SK-N-SH (cell line): Measurements from ENCODE around the gene LSM5. TPM values are rescaled to one million over a fixed set of nuclear protein-coding genes. Genes with fewer than 3 reads are reported as not detected.

Source experiments
- CTCF ChIA-PET: fragments of 300-600, 350-600 bp; formaldehyde crosslinking; extraction: SDS; loops from one replicate; lab custom pipeline; 2021; lab: Yijun Ruan, JAX
- POLR2A ChIA-PET: fragments of 350-600 bp; sonication (Branson Sonifier 250); formaldehyde crosslinking; extraction: SDS; loops from one replicate; lab custom pipeline; 2020; ENCODE audit warnings: antibody characterized with exemption, inconsistent platforms; lab: Yijun Ruan, JAX
- DNase-seq: peaks from one replicate; pipeline ENCODE4 v3.0.0; 2012
- H2AFZ ChIP-seq: fragments of 200-600 bp; sonication (generic); 2 replicates; pipeline ENCODE4 v1.8.1; 2016; ENCODE audit warnings: antibody characterized with exemption, mild to moderate bottlenecking, low read depth
- H3F3A ChIP-seq: fragments of 200-600 bp; sonication (generic); replicated peaks from 2 replicates; pipeline ENCODE3; 2016; ENCODE audit warnings: antibody characterized with exemption, mild to moderate bottlenecking; ENCODE audit not compliant: insufficient read depth
- H3K27ac ChIP-seq, 2 experiments: fragments of 200-500 bp in 1 of 2; fragments of 200-600 bp in 1 of 2; sonication (Bioruptor generic) in 1 of 2; sonication (generic), shearing (Covaris generic) in 1 of 2; 2 replicates each; pipeline versions ENCODE4 v1.5.1 to v1.6.1; 2014 to 2016; ENCODE audit warnings: low read depth in 2 of 2, inconsistent platforms in 1 of 2, low read length in 1 of 2, mild to moderate bottlenecking in 1 of 2, mixed read lengths in 1 of 2
- H3K27me3 ChIP-seq: fragments of 200-600 bp; sonication (generic), shearing (Covaris generic); 2 replicates; pipeline ENCODE4 v1.6.1; 2016; ENCODE audit warnings: mixed run types; ENCODE audit not compliant: insufficient read depth
- H3K36me3 ChIP-seq, 2 experiments: fragments of 200-500 bp in 1 of 2; fragments of 200-600 bp in 1 of 2; sonication (Bioruptor generic) in 1 of 2; sonication (generic) in 1 of 2; replicated peaks in 1 of 2; 2 replicates each; pipeline versions ENCODE3 to v1.5.1; 2014 to 2016; ENCODE audit warnings: low read length in 1 of 2, mild to moderate bottlenecking in 1 of 2; ENCODE audit not compliant: insufficient read depth in 2 of 2, control insufficient read depth in 1 of 2
- H3K4me1 ChIP-seq, 2 experiments: fragments of 200-500 bp in 1 of 2; fragments of 200-600 bp in 1 of 2; sonication (Bioruptor generic) in 1 of 2; sonication (generic), shearing (Covaris generic) in 1 of 2; 2 replicates each; pipeline versions ENCODE4 v1.5.1 to v1.6.1; 2014 to 2016; ENCODE audit warnings: low read depth in 1 of 2, low read length in 1 of 2, mixed run types in 1 of 2; ENCODE audit not compliant: insufficient read depth in 2 of 2, control insufficient read depth in 1 of 2
- H3K4me2 ChIP-seq: fragments of 200-600 bp; sonication (generic), shearing (Covaris generic); 2 replicates; pipeline ENCODE4 v1.6.1; 2017; ENCODE audit warnings: mixed run types
- H3K4me3 ChIP-seq, 2 experiments: fragments of 200-500 bp in 1 of 2; fragments of 200-600 bp in 1 of 2; sonication (Bioruptor generic) in 1 of 2; sonication (generic), shearing (Covaris generic) in 1 of 2; 2 replicates each; pipeline versions ENCODE4 v1.5.1 to v1.8.1; 2014 to 2016; ENCODE audit warnings: low read depth in 2 of 2, inconsistent platforms in 1 of 2, low read length in 1 of 2, mild to moderate bottlenecking in 1 of 2, mixed read lengths in 1 of 2, moderate library complexity in 1 of 2
- H3K79me2 ChIP-seq: fragments of 200-600 bp; sonication (generic); 2 replicates; pipeline ENCODE4 v1.8.1; 2017; ENCODE audit warnings: mild to moderate bottlenecking; ENCODE audit not compliant: insufficient read depth
- H3K9ac ChIP-seq: fragments of 200-600 bp; sonication (generic); 2 replicates; pipeline ENCODE4 v1.6.1; 2017; ENCODE audit warnings: mixed run types
- H3K9me2 ChIP-seq: fragments of 200-600 bp; sonication (generic); 2 replicates; pipeline ENCODE4 v1.6.1; 2017; ENCODE audit warnings: mixed run types
- H3K9me3 ChIP-seq: fragments of 200-600 bp; sonication (generic); 2 replicates; pipeline ENCODE4 v1.6.1; 2017; ENCODE audit warnings: mixed run types, mild to moderate bottlenecking, moderate library complexity
- H4K20me1 ChIP-seq: fragments of 200-600 bp; sonication (generic); 2 replicates; pipeline ENCODE4 v1.6.1; 2017; ENCODE audit warnings: mild to moderate bottlenecking, mixed run types; ENCODE audit not compliant: insufficient read depth
- ELF1 ChIP-seq: IDR thresholded peaks from 2 replicates; pipeline ENCODE4 v1.4.0; 2012
- EZH2phosphoT487 ChIP-seq: fragments of 200-600 bp; sonication (generic); IDR thresholded peaks from 2 replicates; pipeline ENCODE4 v1.6.1; 2017; ENCODE audit warnings: low read depth, mixed run types, mild to moderate bottlenecking, antibody characterized with exemption, moderate library complexity, borderline replicate concordance
- FOSL2 ChIP-seq: IDR thresholded peaks from 2 replicates; pipeline ENCODE4 v1.4.0; 2012; ENCODE audit warnings: low read depth, mild to moderate bottlenecking, moderate library complexity, borderline replicate concordance
- GABPA ChIP-seq: IDR thresholded peaks from 2 replicates; pipeline ENCODE4 v1.4.0; 2012; ENCODE audit warnings: low read depth, mild to moderate bottlenecking
- MAX ChIP-seq: IDR thresholded peaks from 2 replicates; pipeline ENCODE4 v1.4.0; 2012; ENCODE audit warnings: low read depth
- MEF2A ChIP-seq: IDR thresholded peaks from 2 replicates; pipeline ENCODE4 v1.4.0; 2012; ENCODE audit warnings: low read depth, borderline replicate concordance
- MXI1 ChIP-seq: IDR thresholded peaks from 2 replicates; pipeline ENCODE4 v1.6.1; 2012; ENCODE audit warnings: mild to moderate bottlenecking, low read depth, low read length, improper control_type of control experiment
- POLR2AphosphoS5 ChIP-seq: IDR thresholded peaks from 2 replicates; pipeline ENCODE4 v1.6.1; 2012; ENCODE audit warnings: low read depth, low read length
- RAD21 ChIP-seq: IDR thresholded peaks from 2 replicates; pipeline ENCODE4 v1.6.1; 2012; ENCODE audit warnings: mild to moderate bottlenecking, low read length
- RCOR1 ChIP-seq: fragments of 150-350 bp; IDR thresholded peaks from 2 replicates; pipeline ENCODE4 v1.6.1; 2017; ENCODE audit warnings: antibody characterized with exemption, low read length
- RXRA ChIP-seq: IDR thresholded peaks from 2 replicates; pipeline ENCODE4 v1.4.0; 2012; ENCODE audit warnings: low read depth, mild to moderate bottlenecking, borderline replicate concordance
- TAF1 ChIP-seq: IDR thresholded peaks from 2 replicates; pipeline ENCODE4 v1.6.1; 2012; ENCODE audit warnings: low read depth, mild to moderate bottlenecking, low read length, moderate library complexity, borderline replicate concordance
- TCF12 ChIP-seq: IDR thresholded peaks from 2 replicates; pipeline ENCODE4 v1.4.0; 2012
- USF2 ChIP-seq: fragments of 150-350 bp; IDR thresholded peaks from 2 replicates; pipeline ENCODE4 v1.6.1; 2017; ENCODE audit warnings: antibody characterized with exemption, low read length, low read depth, borderline replicate concordance
- YY1 ChIP-seq: IDR thresholded peaks from 2 replicates; pipeline ENCODE4 v1.4.0; 2012; ENCODE audit warnings: low read depth, mild to moderate bottlenecking
- ZBTB33 ChIP-seq: IDR thresholded peaks from 2 replicates; pipeline ENCODE4 v1.4.0; 2012; ENCODE audit warnings: low read depth, borderline replicate concordance
- WGBS: methylation state at CpG from one replicate; pipeline ENCODE4 v1.1.6; 2017; ENCODE audit warnings: low lambda C conversion rate; 5-methylcytosine and 5-hydroxymethylcytosine counted together
- polyA plus RNA-seq, 3 experiments: library from polyadenylated mRNA; depleted of rRNA; stranded (reverse); fragments of >200 nt; gene quantifications; 2 replicates each; pipeline ENCODE4 v1.2.3, GENCODE V29; 2012

The LSM5 gene
- polyA plus RNA-seq, 1 of the 3 experiments (the other 2 are of a cell fraction) = 21.2 TPM

GRCh38 chr7:32536016-32536415, 45.8 kb upstream of the LSM5 start:
- Histone ChIP-seq H3K4me3 (no peak overlapping the region), H3K4me2 (no peak overlapping the region), H3K27ac (0 out of 4 replicates have a peak overlapping the region, but pooled peaks of 1 of the 2 experiments have one; percentile 23), H3K79me2 (peaks cover 74% of the 10 kb centered on the region), H3K9me2 (no peaks in the 10 kb centered on the region), H2AFZ (no peak overlapping the region), H3K9me3 (no peaks in the 10 kb centered on the region), H4K20me1 (peaks cover 40% of the 10 kb centered on the region), H3K36me3 (peaks cover 7 to 10% of the 10 kb centered on the region in 2 experiments), H3K4me1 (peaks cover 0 to 7% of the 10 kb centered on the region in 2 experiments; a peak in 3 of 4 replicates), H3F3A (peaks cover 17% of the 10 kb centered on the region), H3K9ac (no peak overlapping the region), H3K27me3 (no peaks in the 10 kb centered on the region)
- whole genome bisulfite sequencing = 96% methylated on average over 2 of the region's 2 CpGs
- ChIA-PET CTCF (interaction anchor here (1.5 kb wide), 1 partner anchor 10 kb away, joined by 4 read pairs; no protein-coding TSS in a partner anchor), POLR2A (no interaction called here)
- DNase-seq = no peak
- TF ChIP-seq RAD21 (no peak), ZBTB33 (no peak), RCOR1 (no peak), MEF2A (no peak), MXI1 (no peak), POLR2AphosphoS5 (no peak)

- CTCF ChIA-PET = interaction anchor here (0.9 to 1.5 kb wide), 2 partner anchors 11 to 56 kb away, joined by 3 to 4 read pairs; no protein-coding TSS in a partner anchor
- Histone ChIP-seq H3K36me3 (peaks cover 7 to 10% of the 10 kb centered on the region in 2 experiments), H3K4me1 (peaks cover 0 to 7% of the 10 kb centered on the region in 2 experiments; a peak in 3 of 4 replicates), H3K9ac (no peak overlapping the region), H4K20me1 (peaks cover 40% of the 10 kb centered on the region), H3K27ac (no peak overlapping the region), H2AFZ (no peak overlapping the region), H3K9me2 (no peaks in the 10 kb centered on the region), H3K79me2 (peaks cover 76% of the 10 kb centered on the region), H3K4me2 (no peak overlapping the region), H3K4me3 (no peak overlapping the region), H3K27me3 (no peaks in the 10 kb centered on the region), H3F3A (peaks cover 18% of the 10 kb centered on the region)
- POLR2A ChIA-PET = no interaction called here
- WGBS = 87% methylated on average over 4 of the region's 4 CpGs
- no peak for DNase-seq
- no peak for TF ChIP-seq YY1
- no peak for TF ChIP-seq TAF1
- no peak for TF ChIP-seq EZH2phosphoT487
- TF ChIP-seq GABPA = no peak
- TF ChIP-seq ELF1 = no peak
- TF ChIP-seq USF2 = no peak
- no peak for TF ChIP-seq TCF12
- no peak for TF ChIP-seq MAX
- no peak for TF ChIP-seq FOSL2
- TF ChIP-seq POLR2AphosphoS5 = no peak
- no peak for TF ChIP-seq RXRA
- TF ChIP-seq, all 33 proteins: peak for 0
- H3K9me3 ChIP-seq = no peaks in the 10 kb centered on the region
Observed at GRCh38 chr7:32535162-32535702, 45.1 kb upstream of the LSM5 start.
